Measurements from ENCODE around the gene CDR2. TPM values are rescaled to one million over a fixed set of nuclear protein-coding genes. Genes with fewer than 3 reads are reported as not detected.
A peak's percentile ranks its signal among the peaks of the same experiment; 100 is the strongest.

Gene CDR2
- total RNA-seq, 1 experiment from 2014 or later: 23.9 TPM

DNA sequence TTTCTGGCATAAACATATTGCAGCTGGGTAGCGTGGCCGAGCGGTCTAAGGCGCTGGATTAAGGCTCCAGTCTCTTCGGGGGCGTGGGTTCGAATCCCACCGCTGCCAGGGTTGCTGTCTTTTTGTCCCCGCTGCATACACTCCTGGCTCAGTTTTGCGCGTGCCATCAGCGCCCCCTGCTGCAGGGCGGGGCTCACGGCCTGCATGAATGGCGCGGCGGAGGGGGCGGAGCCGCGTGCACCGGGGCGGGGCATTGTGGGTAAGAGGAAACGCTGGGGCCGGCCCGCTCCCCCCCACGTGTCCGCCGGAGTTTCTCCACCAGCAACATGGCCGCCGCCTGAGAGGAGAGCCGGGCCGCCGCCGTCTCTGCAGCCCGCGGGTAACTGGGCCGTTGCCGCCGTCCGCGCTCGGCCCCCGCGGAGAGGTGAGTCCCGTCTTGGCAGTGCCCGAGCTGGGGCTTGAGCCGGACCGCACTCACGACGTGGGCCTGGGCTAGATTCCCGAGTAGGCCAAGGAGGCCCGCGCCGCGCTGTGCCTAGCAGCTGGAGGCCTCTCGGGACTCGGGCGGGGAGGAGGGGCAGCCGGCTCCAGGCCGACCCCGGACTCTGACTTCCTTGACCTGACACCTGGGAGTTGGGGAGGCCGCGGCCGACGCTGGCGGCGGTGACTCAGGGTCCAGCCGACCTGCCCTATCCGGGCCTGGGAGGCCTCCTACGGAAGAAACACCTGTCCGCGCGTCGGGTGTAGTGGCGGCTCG lies 77.1 kb downstream of the CDR2 start, which contains the start of gene POLR3E:
TSS of gene POLR3E (plus strand) at position 296 of the 757 bp plus-strand sequence. CDS start 5,560 bp downstream, outside the sequence.
- peaks cover 33% of the 10 kb centered on the region for H3K4me1 Mint-ChIP-seq (ENCODE audit: insufficient read depth, unreplicated experiment)
- POLR2A ChIA-PET: interaction anchor here (0.6 to 4.6 kb wide), 17 partner anchors 15 to 344 kb away, joined by 3 to 104 read pairs (median 4); partner anchors contain the start of genes EEF2K and UQCRC2
- DNase-seq (ENCODE audit: unreplicated experiment): peak; percentile 98
- peak within 1 kb of the TSS; percentile 86 for H3K4me3 Mint-ChIP-seq (ENCODE audit: unreplicated experiment)
- no TSS peak for BruUV-seq (replicated peaks)
- no peaks in the 10 kb centered on the region for H3K27me3 Mint-ChIP-seq (ENCODE audit: insufficient read depth, unreplicated experiment)
- H3K27ac Mint-ChIP-seq (ENCODE audit: low read depth, unreplicated experiment): peak within 1 kb of the TSS; percentile 96
- no peaks in the 10 kb centered on the region for H3K9me3 Mint-ChIP-seq (ENCODE audit: unreplicated experiment)
- CTCF ChIA-PET: interaction anchor here (0.6 to 6.7 kb wide), 13 partner anchors 51 to 296 kb away, joined by 3 to 64 read pairs (median 3); partner anchors contain the start of gene EEF2K
- intact Hi-C loops (cut with micrococcal nuclease): loop anchor here (1.0 kb wide), 3 partner anchors 91 to 106 kb away; partner anchors contain the start of gene EEF2K
- TF ChIP-seq, protein P1, sequence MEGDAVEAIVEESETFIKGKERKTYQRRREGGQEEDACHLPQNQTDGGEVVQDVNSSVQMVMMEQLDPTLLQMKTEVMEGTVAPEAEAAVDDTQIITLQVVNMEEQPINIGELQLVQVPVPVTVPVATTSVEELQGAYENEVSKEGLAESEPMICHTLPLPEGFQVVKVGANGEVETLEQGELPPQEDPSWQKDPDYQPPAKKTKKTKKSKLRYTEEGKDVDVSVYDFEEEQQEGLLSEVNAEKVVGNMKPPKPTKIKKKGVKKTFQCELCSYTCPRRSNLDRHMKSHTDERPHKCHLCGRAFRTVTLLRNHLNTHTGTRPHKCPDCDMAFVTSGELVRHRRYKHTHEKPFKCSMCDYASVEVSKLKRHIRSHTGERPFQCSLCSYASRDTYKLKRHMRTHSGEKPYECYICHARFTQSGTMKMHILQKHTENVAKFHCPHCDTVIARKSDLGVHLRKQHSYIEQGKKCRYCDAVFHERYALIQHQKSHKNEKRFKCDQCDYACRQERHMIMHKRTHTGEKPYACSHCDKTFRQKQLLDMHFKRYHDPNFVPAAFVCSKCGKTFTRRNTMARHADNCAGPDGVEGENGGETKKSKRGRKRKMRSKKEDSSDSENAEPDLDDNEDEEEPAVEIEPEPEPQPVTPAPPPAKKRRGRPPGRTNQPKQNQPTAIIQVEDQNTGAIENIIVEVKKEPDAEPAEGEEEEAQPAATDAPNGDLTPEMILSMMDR (IDR thresholded peaks at IDR 0.05; ENCODE audit: unreplicated experiment): peak; percentile 89
- H3K36me3 Mint-ChIP-seq (ENCODE audit: insufficient read depth, unreplicated experiment): peaks cover 51% of the 10 kb centered on the region

DNA sequence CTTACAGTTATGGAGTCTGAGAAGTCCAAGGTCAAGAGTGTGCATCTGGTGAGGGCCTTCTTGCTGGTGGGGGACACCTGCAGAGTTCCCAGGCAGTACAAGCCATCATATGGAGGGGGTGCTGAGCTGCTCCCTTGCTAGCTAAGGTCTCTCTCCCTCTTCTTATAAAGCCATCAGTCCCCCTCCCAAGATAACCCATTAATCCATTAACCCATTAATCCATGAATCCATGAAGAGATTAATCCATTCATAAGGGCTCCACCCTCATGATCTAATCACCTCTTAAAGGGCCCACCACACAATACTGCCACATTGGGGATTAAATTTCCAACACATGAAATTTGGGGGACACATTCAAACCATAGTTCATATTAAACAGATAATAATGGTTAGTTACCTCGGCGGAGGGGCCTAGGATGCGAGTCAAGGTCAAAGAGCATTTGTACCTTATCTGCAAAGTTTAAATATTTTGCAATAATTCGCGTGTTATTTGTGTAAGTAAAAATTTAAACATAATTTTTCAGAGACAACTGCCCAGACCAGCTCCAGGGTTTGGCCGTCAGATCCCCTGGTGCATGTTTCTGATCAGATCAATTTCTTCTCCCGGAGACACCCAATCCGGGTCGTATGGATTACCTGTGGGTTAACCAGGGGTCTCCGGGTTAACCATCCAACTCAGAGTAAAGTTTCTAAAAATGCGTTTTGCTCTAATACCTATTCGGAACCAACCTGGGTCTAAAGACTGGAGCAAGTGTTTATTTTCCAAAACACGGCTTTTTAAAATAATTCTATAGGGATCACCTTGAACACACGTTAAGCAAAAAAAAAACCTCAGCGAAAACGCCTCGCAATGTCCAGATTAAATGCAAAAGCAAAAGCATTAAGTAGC lies 78.0 kb downstream of the CDR2 start:
- Mint-ChIP-seq H3K27me3 (ENCODE audit: insufficient read depth, unreplicated experiment) (no peaks in the 10 kb centered on the region), H3K27ac (ENCODE audit: low read depth, unreplicated experiment) (peak overlapping the region; percentile 96), H3K9me3 (ENCODE audit: unreplicated experiment) (no peaks in the 10 kb centered on the region), H3K4me1 (ENCODE audit: insufficient read depth, unreplicated experiment) (peaks cover 27% of the 10 kb centered on the region), H3K4me3 (ENCODE audit: unreplicated experiment) (peak overlapping the region; percentile 86), H3K36me3 (ENCODE audit: insufficient read depth, unreplicated experiment) (peaks cover 43% of the 10 kb centered on the region)
- no TSS peak for BruUV-seq (replicated peaks)
- TF ChIP-seq, protein P1 (IDR thresholded peaks at IDR 0.05; ENCODE audit: unreplicated experiment): no peak
- ChIA-PET POLR2A (interaction anchor here (0.6 to 4.6 kb wide), 19 partner anchors 14 to 1013 kb away, joined by 3 to 104 read pairs (median 4); partner anchors contain the start of genes EEF2K and UQCRC2), CTCF (interaction anchor here (0.5 to 6.7 kb wide), 14 partner anchors 17 to 295 kb away, joined by 3 to 64 read pairs (median 4); partner anchors contain the start of gene EEF2K)
- peak; percentile 21 for DNase-seq (ENCODE audit: unreplicated experiment)
- intact Hi-C loops (cut with micrococcal nuclease): loop anchor here (1.0 kb wide), 3 partner anchors 90 to 105 kb away; partner anchors contain the start of gene EEF2K

Other genes with a start within 250 kb of the CDR2 start
- not detected in 2 replicates for gene SDR42E2, start 212.1 kb downstream of the CDR2 start, total RNA-seq (2022)
- gene EEF2K, start 168.3 kb downstream of the CDR2 start, total RNA-seq (2022): 15.0 and 15.9 TPM in 2 replicates
- gene POLR3E, start 77.2 kb downstream of the CDR2 start, total RNA-seq (2022): 53.2 and 73.8 TPM in 2 replicates
- gene NPIPB5, start 136.3 kb upstream of the CDR2 start, total RNA-seq (2022): 271 and 272 TPM in 2 replicates

Measured in MCF 10A (cell line).